Measurements from ENCODE around the gene SIGLEC15. TPM values are rescaled to one million over a fixed set of nuclear protein-coding genes. Genes with fewer than 3 reads are reported as not detected.

The SIGLEC15 gene
- total RNA-seq, 1 experiment from 2014 or later = 0.13 TPM

DNA sequence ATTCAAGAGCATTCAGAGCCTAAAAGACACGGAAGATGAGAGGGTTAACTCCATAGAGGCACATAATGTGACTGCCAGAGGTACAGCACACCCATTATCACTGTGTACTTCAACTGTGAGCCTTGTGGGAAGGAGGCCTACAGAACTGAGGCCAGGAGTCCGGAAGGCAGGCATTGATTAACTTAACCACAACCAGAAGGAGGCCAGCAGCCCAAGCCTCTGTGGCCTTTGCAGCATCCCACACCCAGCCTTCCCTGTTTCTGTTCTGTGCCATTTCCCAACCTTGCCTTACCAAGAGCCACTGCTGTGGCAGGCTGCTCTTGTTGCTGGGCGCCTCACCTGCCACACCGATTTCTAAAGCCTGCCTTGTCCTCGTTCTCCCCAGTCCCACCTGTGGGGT is 27.2 kb downstream of the SIGLEC15 start:
- Histone ChIP-seq H3K36me3 (peaks cover 73% of the 10 kb centered on the region), H3K27me3 (no peaks in the 10 kb centered on the region), H3K4me3 (no peak overlapping the region), H3K9me3 (no peaks in the 10 kb centered on the region)
- DNase-seq = no peak

DNA sequence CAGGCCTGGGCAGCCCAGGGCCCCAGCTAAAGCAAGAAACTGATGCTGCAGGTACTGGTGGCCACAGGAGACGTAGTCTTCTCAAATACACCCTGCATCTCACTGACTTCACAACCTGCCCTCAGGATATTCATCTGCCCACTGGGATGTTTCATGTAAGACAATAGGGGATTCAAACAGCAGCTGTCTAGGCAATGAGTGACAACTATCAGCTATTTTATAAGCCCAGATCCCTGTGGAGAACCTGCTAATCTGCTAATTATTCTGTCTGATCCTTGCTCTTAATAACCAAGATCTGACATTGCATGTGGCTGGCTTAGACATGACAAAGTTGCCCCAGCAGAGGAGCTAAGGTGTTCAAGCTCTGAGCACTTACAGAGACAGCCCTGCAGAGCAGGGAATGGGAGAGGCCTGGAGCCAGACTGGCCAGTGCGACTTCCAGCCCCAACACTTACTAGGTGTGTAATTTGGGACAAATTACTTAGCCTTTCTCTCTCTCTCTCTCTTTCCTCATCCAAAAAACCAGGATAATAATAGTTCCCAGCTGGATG is 28.6 kb downstream of the SIGLEC15 start:
- no peak for DNase-seq
- no peaks in the 10 kb centered on the region for H3K9me3 ChIP-seq
- no peak overlapping the region for H3K4me3 ChIP-seq
- H3K27me3 ChIP-seq = no peaks in the 10 kb centered on the region
- peaks cover 86% of the 10 kb centered on the region for H3K36me3 ChIP-seq

DNA sequence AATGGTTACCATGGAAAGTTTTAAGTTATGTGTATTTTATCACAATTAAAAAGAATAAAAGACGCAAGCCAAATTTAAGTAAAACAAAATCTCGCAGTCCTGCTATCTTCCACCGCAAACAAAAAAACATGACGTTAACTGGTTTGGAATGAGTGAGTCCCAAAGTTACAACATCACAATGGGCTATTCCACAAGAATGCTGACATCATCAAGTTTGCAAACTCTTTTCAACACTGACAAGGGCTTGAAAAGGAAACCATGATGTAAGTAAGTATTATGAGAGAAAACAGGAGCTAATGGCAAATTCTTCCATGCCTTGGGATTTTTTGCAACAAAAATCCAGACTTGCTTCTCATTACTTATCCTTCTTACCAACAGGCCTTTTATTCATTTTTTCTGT is 31.1 kb downstream of the SIGLEC15 start:
- DNase-seq = no peak
- Histone ChIP-seq H3K27me3 (no peaks in the 10 kb centered on the region), H3K4me3 (no peak overlapping the region), H3K9me3 (no peaks in the 10 kb centered on the region), H3K36me3 (peaks cover 93% of the 10 kb centered on the region)

DNA sequence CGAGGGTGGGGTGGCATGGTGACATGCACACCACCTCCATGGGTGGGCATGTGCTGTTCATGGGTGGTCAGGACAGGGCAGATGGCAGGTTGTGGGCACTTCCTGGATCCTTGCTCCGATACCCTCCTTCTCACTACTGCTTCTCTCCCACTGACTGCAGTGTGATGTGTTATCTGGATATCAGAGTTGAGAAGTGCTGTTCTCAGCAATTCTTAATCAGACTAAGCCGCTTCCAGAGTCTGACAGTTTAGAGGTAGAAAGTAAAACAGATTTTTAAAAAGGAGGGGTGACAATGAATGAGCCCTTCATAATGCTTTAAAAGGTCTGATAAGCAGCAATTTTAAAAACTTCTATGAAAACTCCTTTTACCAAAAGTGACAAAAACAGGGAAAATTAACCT is 33.9 kb downstream of the SIGLEC15 start:
- no peak for DNase-seq
- Histone ChIP-seq H3K36me3 (peaks cover 96% of the 10 kb centered on the region), H3K9me3 (peaks cover 9% of the 10 kb centered on the region; the same call in 1 of the 2 replicates), H3K4me3 (no peak overlapping the region), H3K27me3 (no peaks in the 10 kb centered on the region)

DNA sequence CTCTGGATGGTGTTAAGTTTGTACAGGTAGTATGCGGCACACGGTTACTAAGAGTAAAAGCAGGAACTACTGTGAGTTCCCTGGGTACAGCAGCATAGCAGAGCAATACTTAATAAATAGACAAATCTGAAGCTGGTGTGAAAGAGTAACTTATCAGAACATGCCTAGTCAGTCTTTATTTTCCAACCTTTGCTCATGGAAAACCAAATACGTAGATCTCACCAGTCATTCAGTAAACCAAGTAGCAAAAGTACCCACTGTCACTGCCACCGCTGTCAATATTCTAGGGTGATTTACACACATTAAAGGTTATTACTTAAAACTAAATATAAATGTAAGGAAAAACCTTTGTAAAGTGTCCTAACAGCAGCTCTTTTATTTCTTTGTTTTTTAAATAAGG is 35.0 kb downstream of the SIGLEC15 start:
- Histone ChIP-seq H3K27me3 (no peaks in the 10 kb centered on the region), H3K36me3 (peaks cover 96% of the 10 kb centered on the region), H3K4me3 (no peak overlapping the region), H3K9me3 (peaks cover 12% of the 10 kb centered on the region; the same call in 1 of the 2 replicates)
- DNase-seq = no peak

DNA sequence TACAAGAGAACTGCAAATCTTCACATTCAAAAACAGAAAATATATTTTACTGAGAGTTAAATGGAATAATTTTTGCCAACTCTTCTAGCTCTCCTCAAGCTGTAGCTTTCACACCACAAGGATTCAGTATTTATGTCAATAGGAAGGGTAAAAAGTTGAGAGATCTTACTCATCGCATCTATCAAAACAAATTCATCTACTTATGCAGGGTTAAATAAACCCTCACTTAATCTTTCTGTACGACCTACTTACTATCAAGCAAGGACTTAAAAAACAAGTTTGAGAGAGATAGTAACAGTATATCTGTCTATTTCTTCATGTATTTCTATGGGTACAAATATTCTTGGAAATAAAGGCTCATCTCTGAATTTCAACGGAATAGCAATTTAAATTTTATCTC is 35.5 kb downstream of the SIGLEC15 start:
- DNase-seq = no peak
- Histone ChIP-seq H3K9me3 (peaks cover 12% of the 10 kb centered on the region; the same call in 1 of the 2 replicates), H3K36me3 (peaks cover 96% of the 10 kb centered on the region), H3K4me3 (no peak overlapping the region), H3K27me3 (no peaks in the 10 kb centered on the region)

DNA sequence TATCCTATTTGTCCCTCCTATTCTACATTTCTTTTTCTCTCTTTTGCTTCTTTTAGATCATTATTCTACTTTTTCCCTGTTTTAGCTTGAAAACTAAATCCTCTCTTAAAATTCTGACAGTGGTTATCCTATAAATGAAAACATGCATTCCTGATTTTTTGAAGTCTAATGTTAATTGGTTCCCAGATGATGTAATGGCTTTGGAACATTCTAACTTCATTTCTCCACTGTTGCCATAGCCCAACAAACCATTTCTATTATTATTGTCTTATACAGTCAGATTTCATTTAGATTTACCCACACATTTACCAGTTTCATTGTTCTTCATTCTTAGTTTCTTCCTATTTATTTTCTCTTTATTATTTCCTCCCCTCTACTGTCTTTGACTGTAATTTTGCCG is 36.5 kb downstream of the SIGLEC15 start:
- Histone ChIP-seq H3K27me3 (no peaks in the 10 kb centered on the region), H3K4me3 (no peak overlapping the region), H3K36me3 (peaks cover 97% of the 10 kb centered on the region), H3K9me3 (peaks cover 12% of the 10 kb centered on the region; the same call in 1 of the 2 replicates)
- DNase-seq = no peak

DNA sequence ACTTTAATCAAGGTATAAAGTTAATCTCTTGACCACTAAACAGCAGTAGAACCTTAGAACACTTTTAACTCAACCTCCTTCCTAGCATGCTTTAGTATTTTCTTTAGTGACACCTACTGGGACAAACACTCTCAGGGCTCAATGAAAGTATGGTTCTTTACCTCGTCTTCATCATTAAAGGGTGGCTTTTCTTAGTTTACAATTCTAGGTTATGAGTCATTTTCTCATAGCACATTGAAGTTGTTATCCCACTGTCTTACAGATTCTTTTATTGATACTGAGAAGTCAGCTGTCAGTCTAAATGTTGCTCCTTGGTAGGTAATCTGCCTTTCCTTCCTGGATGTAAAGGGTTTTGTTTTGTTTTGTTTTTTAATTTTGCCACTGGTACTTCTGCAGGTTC is 38.0 kb downstream of the SIGLEC15 start:
- Histone ChIP-seq H3K4me3 (no peak overlapping the region), H3K9me3 (peaks cover 12% of the 10 kb centered on the region; the same call in 1 of the 2 replicates), H3K36me3 (peaks cover 97% of the 10 kb centered on the region), H3K27me3 (no peaks in the 10 kb centered on the region)
- no peak for DNase-seq

DNA sequence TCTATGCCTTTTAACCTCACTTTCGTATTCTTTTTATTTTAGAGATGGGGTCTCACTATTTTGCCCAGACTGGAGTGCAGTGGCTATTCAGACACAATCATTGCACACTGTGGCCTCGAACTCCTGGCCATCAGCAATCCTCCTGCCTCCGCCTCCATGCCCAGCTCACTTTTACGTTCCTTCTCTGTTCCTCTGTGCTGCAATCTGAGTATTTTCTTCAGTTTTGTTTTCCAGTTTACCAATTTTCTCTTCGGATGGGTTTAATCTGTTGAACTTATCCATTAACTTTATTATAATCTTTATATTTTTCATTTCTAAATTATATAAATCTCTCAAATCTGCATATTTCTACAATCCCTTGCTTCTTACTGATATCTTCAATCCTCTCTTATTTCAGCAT is 38.6 kb downstream of the SIGLEC15 start:
- H3K4me3 ChIP-seq = no peak overlapping the region
- peaks cover 12% of the 10 kb centered on the region; the same call in 1 of the 2 replicates for H3K9me3 ChIP-seq
- peaks cover 99% of the 10 kb centered on the region for H3K36me3 ChIP-seq
- no peak for DNase-seq
- H3K27me3 ChIP-seq = no peaks in the 10 kb centered on the region

DNA sequence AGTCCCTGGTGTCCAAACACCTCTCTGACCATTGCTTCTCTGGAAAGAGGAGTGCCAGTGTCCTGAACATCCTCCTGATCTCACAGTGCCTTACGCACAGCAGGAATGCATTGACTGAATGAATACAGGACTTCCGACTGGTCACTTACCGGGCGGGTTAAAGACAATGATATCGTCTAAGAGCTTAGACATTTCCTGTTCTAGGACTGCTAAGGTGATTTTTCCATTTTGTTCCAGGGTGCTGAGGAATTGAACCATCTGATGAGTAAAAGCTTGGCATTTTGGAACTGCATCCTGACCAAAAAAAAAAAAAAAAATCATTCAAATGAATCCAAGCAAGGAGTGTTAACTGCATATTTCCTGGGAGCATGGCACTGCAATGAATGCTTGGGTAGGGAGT is 40.0 kb downstream of the SIGLEC15 start:
- peaks cover 12% of the 10 kb centered on the region; the same call in 1 of the 2 replicates for H3K9me3 ChIP-seq
- H3K27me3 ChIP-seq = no peaks in the 10 kb centered on the region
- H3K4me3 ChIP-seq = no peak overlapping the region
- DNase-seq = no peak
- peaks cover 99% of the 10 kb centered on the region for H3K36me3 ChIP-seq

DNA sequence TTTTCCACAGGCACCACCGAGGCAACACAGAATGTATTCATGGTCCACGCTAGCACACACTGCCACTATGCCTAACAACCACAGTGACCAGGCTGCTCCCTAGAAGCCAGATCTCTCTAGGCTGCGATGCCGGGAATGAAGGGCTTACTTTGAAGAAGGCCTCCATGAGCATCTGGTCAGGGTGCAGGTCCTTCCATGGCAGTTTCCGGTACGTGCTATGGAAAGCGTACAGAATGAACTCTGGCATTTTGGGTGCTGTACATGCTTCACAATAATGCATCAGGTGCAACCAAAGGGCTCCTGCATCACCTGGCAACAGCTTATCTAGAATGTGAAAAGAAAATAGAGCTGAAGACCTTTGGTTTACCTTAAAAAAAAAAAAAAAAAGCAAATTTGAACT is 44.9 kb downstream of the SIGLEC15 start:
- Histone ChIP-seq H3K9me3 (no peaks in the 10 kb centered on the region), H3K36me3 (peaks cover 93% of the 10 kb centered on the region)

DNA sequence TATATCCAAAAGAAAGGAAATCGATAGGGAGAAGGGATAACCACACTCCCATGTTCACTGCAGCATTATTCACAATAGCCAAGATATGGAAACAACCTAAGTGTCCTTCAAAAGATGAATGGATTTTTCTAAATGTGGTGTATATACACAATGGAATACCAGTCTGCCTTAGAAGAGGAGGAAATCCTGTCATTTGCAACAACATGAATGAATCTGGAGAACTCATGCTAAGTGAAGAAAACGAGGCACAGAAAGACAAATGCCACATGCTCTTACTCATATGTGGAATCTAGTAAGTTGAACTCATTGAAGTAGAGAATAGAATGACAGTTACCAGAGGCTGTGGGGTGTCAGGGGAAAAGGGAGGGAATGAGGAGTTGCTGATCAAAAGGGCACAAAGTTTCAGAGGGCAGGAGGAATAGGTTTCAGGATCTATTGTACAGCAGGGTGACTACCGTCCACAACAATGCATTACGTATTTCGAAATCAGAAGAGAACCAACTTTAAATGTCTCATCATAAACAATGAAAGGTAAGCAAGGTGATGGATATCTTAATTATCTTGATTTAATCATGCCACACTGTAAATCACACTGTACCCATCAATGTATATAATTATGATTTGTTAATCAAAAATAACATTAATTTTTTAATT is 46.1 kb downstream of the SIGLEC15 start:
- no peaks in the 10 kb centered on the region for H3K27me3 ChIP-seq
- peaks cover 92% of the 10 kb centered on the region for H3K36me3 ChIP-seq
- no peaks in the 10 kb centered on the region for H3K9me3 ChIP-seq
- H3K4me3 ChIP-seq = no peak overlapping the region
- no peak for DNase-seq

More for the DNA sequence above, 44.9 kb downstream of the SIGLEC15 start:
- no peak for DNase-seq
- no peaks in the 10 kb centered on the region for H3K27me3 ChIP-seq
- no peak overlapping the region for H3K4me3 ChIP-seq

DNA sequence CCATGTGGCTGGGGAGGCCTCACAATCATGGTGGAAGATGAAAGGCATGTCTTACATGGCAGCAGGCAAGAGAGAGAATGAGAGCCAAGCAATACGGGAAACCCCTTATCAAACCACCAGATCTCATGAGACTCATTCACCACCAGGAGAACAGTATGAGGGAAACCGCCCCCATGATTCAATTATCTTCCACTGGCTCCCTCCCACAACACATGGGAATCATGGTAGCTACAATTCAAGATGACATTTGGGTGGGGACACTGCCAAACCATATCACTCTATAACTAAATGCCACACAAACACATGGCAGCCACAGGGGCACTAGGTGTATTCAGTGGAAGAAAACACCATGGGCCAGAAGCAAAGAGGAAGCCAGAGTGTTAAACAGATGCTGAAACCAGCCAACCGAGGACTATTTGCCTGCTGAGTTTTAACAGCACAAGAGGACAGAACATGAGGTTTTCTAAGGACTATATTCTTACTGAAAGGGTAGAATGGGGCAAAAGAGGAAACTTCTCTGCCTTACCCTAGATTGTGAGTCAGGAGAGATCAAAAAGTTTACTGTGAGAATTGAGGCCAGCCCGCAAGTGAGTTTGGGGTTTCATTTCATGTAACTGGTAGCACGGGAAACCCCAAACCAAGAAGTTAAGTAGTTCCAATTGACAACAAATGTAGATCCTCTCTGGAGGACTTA is 49.2 kb downstream of the SIGLEC15 start:
- H3K9me3 ChIP-seq = no peaks in the 10 kb centered on the region
- H3K27me3 ChIP-seq = no peaks in the 10 kb centered on the region
- no peak for DNase-seq
- peaks cover 92% of the 10 kb centered on the region for H3K36me3 ChIP-seq
- no peak overlapping the region for H3K4me3 ChIP-seq

DNA sequence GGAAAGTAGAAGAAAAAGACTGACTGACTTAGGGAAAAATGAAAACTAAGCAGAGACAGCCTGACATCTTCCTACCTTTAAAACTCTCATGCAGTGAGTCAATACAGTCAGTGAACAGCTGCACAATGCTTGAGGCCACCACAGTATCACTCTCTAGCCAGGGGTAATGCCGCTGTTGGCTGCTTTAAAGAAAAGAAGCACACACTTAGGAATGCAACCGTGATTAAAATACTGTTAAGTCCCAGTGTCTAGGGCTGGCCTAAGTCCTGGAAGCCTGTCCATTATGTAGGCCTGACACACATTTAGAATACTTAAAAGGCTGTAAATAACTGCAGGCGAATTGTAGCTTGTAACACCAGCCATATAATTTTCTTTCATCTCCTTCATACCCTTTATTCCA is 50.7 kb downstream of the SIGLEC15 start:
- DNase-seq = no peak
- no peak overlapping the region for H3K4me3 ChIP-seq
- peaks cover 91% of the 10 kb centered on the region for H3K36me3 ChIP-seq
- H3K27me3 ChIP-seq = no peaks in the 10 kb centered on the region
- no peaks in the 10 kb centered on the region for H3K9me3 ChIP-seq

DNA sequence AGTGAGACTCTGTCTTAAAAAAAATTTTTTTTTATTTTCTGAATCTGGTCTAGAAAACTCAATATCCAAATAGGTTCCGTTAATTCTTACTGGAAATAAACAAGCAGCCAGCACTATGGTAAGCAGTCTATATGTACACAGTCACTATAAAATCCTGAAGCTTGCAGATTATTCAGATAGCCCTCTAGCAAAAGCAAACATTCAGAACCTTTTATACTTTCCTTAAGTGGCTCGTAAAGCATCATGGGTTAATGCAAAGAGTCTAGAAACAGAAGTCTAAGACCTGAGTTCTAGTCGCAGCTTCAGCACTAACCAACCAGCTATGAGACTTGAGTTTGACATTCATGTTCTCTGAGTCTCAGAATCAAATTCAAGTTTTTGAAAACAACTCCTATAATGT is 51.9 kb downstream of the SIGLEC15 start:
- peaks cover 90% of the 10 kb centered on the region for H3K36me3 ChIP-seq
- H3K4me3 ChIP-seq = no peak overlapping the region
- DNase-seq = no peak
- H3K9me3 ChIP-seq = no peaks in the 10 kb centered on the region
- no peaks in the 10 kb centered on the region for H3K27me3 ChIP-seq

DNA sequence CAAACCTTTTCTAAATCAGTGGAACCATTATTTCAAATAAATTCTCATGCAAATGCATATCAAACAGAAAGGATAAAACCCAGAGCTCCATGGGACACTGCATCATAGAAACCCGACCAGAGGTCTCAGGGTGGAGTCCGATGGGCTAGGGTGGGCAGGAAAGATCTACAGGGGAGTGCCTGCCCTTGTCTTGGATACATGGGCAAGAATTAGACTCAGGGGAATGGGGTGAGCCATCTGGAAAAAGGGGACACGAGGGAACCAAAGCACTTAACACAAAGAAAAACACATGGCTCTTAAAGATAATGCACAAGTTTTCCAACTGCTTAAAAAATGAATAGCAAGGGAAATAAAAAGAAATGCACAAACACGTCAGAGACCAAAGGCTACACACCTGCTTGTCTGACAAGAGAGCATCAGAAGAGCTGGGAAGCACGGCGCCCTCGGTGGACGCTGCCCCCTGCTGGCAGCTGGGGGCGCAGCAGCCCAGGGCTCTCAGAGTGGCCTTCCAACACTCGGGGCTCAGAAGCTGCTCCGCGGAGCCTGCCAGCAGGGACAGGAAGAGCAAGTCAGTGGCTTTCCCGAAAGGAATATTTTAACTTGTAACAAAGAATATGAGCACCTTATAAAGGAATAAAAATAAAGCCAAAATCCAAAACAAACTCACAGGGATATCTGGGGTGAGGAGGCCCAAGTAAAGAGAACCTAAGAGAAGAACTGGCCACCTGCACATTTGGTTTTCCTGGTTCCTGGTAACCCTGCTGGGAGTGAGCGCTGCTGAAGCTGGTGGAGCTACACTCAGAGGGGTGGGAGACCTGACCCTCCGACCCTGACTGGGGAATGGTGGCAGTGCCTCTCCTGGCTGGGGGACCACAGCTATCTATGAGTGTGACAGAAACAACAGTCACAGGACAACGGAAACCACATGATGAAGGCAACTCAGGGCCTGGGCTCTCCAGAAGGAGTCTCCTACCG is 54.5 kb downstream of the SIGLEC15 start:
- Histone ChIP-seq H3K4me3 (no peak overlapping the region), H3K36me3 (peaks cover 85% of the 10 kb centered on the region), H3K27me3 (no peaks in the 10 kb centered on the region), H3K9me3 (no peaks in the 10 kb centered on the region)
- DNase-seq = peak; percentile 32
